Islet precursor cell (in vitro differentiated cells): ENCODE data around the gene LRRC4.

Experiments
- DNase-seq: peaks from one replicate; pipeline ENCODE4 v3.0.0-alpha.2; 2018

The LRRC4 gene

DNA sequence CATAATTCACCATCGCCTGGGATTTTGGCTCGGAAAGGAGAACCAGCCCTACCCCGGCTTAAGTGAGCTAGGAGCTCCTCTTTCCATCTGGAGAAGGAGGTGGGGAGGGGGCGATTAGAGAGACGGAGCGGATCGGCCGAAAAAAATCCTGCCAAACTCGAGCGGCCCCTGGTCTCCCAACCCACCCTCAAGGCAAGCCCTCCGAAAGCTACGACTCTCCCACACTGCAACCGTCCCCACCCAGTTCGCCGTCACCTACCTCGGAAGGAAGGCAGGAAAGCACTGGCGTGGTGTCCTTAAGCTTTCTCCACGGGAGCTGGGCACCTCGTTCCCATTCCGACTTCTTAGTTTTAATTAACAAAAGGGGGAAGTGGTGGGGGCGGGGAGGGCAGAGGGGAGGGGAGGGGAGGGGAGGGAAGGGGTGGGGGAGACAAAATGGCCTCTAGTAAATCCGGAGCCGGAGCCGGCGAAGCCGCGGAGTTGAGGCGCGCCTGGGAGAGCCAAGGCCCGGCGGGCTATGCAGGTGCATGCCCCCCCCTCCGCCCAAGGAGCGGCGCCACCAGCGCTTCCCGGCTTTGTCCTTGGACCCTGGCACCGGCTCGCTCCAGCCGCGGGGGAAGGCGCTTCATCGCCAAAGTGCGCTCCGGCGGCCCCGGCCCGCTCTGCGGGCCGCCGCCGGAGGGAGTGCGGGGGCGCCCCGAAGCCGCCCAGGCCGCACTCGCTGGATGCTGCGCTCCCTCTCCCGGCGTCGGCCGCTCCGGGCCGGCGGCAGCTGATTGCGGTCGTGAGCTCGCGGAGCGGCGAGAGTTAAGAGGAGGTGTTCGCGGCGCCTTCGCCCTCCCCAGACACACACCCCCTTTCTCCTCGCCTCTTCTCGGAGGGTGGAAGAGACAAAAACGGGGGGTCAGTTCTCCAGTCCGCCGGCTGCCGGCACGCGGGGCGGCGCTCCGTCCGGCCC, at the start of gene LRRC4:
TSS of gene LRRC4 (minus strand) at position 784 of the 958 bp plus-strand sequence. CDS start 797 bp downstream, outside the sequence.
- DNase-seq: peak; percentile 63

DNA sequence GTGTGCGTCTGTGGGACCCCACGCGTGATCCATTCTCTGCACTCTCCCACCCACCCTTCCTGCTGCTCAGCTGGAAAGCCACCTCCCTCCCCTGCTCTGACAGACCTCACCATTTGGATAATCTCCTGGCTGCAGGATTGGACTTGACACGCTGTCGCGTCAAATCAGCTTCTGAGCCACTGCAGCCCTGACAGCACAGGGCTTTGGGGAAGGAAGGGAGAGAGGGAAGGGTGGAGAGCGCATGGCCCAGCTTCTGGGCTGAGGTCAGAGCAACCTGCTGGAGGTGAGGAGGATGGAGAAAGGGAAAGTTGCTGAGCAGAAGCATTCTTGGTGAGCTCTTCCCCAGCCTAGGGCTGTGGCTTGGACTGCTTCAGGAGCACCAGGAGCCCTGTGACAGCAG, 48.9 kb upstream of the LRRC4 start:
- DNase-seq: no peak

- DNase-seq: no peak
These were observed 47.1 kb upstream of the LRRC4 start for GRCh38 chr7:128078309-128078708.

DNA sequence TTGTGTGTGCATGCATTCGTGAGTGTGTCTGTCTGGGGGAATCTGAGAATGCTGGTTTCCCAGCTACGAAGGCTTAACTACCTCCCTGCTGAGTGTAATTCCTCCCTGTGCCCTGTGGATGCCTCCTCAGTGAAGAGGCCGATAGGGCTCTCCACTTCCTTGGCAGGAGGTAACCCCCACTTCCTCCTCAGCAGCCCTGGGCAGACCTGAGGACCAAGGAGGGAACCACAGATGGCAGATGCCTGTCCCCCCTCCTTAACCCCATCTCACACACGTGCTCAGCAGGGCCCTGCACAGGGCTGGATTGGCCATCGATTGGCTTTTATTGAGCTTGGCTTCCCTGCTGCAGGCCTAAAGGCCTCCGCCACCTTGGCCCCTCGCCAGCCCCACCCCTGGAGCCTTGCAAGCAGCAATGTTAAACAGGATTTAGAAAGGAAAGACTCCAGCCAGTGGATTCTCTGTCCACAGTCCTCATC, 45.6 kb upstream of the LRRC4 start:
- no peak for DNase-seq

DNA sequence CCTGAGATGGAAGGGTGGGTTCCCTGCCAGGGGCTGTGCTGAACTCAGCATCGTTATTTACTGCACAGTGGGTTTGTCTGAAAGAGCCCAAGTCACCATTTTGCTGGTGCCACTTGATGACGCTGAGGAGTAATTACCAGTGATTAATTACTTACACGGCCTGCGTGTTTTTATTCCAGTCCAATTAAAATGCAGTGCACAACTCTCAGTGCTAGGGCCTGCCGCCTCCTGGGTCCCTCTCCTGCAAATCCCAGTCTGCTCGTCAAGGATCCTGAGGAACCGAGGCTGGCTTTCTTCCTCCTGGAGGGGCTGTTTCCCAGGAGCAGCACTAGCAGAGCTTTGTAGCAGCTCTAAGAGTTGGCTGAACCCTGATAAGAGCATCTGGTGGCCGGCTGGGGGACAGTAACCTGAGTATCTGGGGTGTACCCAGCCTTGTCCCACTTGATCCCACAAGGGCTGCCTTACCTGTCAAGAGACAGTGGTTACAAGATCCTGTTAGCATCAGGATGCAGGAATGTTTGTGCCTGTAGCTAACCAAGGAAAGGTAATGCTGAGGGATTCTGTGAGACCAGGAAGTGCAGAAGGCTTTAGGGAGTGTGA, 45.1 kb upstream of the LRRC4 start:
- DNase-seq: no peak

GRCh38 chr7:128075242-128076095, 44.2 kb upstream of the LRRC4 start:
- DNase-seq: no peak

- DNase-seq: no peak
These were observed 43.5 kb upstream of the LRRC4 start for GRCh38 chr7:128074736-128075135.

GRCh38 chr7:128074336-128074735, 43.1 kb upstream of the LRRC4 start:
- no peak for DNase-seq

DNA sequence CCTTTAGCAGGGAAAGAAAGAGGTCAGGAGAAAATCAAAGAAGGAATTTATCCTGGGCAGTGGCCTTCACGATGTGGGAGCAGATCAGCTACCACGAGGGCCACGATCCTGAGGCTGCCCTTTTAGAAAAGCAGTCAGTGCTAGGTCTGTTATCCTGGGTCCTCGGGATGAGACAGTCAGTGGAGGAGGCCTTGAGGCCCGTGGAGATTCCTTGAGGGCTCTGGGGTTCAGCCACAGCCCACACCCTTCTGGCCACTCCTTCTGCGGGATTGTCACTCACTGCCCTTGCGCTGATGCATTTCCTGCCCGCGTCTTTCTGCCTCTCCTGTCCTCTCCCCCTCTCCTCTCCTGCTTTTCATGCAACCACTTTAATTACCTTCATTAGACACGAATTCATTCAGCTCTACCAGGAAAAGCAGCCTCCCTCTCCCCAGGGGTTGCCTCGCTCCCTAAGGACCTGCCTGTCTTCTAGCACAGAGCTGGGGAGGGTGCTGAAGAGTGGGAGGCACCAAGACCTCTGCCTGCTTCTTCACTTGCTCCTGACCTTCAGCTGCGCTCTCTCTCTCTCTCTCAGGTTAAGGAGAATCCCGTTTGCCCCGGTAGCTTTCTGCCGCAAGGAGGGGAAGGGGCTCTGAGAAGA, 42.6 kb upstream of the LRRC4 start:
- no peak for DNase-seq

- no peak for DNase-seq
These were observed 40.6 kb upstream of the LRRC4 start for GRCh38 chr7:128071801-128072200.

GRCh38 chr7:128071376-128071775, 40.1 kb upstream of the LRRC4 start:
- DNase-seq: no peak

- DNase-seq: no peak
These were observed 38.4 kb upstream of the LRRC4 start for GRCh38 chr7:128069373-128070364.

GRCh38 chr7:128068785-128069184, 37.5 kb upstream of the LRRC4 start:
- DNase-seq: no peak

- DNase-seq: no peak
These were observed 36.7 kb upstream of the LRRC4 start for GRCh38 chr7:128067983-128068382.

DNA sequence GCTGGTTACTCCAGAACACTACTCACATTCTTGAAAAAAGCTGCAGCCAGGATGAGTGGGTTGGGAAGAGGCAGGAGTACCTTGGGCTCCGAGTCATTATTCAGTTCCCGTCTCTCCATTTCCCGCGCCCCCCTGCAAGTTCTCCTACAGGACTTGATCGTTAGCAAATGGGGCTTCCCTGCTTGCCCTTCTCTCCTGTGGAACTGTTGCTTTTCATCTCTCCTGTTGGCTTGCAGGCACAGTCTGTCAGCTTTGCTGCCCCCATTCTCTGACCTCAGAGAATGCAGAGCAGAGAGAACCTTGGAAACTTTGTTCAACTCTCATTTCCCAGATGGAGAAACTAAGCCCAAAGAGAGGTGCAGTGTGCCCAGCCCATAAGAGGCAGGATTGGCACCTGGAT, 35.6 kb upstream of the LRRC4 start:
- no peak for DNase-seq

GRCh38 chr7:128066395-128066794, 35.2 kb upstream of the LRRC4 start:
- no peak for DNase-seq

- no peak for DNase-seq
These were observed 34.6 kb upstream of the LRRC4 start for GRCh38 chr7:128065872-128066271.

GRCh38 chr7:128063088-128063487, 31.9 kb upstream of the LRRC4 start:
- DNase-seq: no peak

DNA sequence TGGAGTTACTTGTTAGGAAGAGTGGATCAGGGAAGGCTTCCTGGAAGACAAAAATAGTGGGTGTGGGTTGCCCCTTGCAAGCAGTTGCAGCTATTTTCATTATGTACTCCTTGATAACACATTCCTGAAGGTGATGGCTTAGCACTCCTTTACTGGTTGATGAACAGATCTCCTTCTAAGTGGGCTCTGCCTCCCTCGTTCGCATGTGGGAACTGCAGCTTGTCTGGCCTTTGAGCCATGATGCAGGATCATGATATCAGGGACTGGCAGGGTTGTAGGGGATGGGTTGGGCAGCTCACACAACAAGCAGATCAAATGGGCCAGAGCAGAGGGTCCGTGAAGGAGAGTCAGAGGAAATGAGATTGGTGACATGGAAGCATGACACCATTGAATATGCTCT, 28.8 kb upstream of the LRRC4 start:
- DNase-seq: no peak

GRCh38 chr7:128059143-128059988, 28.1 kb upstream of the LRRC4 start:
- DNase-seq: no peak
